NCI-H748 (cell line): ENCODE measurements around the gene CPEB4.

ENCODE experiments used
- DNase-seq: peaks from one replicate; lab custom pipeline; 2025; ENCODE audit not compliant: unreplicated experiment; lab: John Stamatoyannopoulos, UW

The CPEB4 gene

DNA sequence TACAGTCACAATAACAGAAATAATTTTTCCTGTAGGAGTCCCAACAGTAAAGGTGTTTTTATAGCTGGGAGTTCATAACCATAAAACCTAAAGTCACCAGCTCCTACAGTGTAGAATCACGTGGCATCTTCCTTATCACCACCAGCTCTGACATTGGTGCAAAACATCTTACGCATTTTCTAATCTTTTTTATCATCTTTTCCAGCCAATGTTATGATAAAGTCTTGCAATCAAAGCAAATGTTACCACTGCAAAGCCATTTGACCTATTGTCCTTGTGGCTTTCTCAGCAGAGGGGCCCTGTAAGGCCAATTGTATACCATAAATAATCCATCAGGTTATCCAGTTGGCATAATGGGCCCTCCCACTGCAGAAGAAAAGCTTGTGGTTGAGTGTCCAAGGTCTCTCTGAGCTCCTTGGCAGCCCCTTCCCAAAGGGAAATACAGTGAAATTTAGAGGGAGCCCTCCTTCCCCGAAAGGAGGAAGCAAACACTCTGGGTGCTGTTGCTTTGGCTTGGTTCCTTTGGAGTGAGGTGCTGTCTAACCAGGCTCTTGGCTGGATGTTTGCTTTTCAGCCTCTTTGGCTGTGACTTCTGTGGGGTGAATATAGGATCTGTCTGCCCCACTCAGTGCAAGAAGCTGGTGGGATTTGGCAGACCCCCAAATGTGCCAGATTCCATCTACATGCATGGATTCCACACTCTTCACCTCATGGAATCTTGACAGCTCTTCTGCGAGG lies 29.3 kb upstream of the CPEB4 start:
- DNase-seq, result no peak

DNA sequence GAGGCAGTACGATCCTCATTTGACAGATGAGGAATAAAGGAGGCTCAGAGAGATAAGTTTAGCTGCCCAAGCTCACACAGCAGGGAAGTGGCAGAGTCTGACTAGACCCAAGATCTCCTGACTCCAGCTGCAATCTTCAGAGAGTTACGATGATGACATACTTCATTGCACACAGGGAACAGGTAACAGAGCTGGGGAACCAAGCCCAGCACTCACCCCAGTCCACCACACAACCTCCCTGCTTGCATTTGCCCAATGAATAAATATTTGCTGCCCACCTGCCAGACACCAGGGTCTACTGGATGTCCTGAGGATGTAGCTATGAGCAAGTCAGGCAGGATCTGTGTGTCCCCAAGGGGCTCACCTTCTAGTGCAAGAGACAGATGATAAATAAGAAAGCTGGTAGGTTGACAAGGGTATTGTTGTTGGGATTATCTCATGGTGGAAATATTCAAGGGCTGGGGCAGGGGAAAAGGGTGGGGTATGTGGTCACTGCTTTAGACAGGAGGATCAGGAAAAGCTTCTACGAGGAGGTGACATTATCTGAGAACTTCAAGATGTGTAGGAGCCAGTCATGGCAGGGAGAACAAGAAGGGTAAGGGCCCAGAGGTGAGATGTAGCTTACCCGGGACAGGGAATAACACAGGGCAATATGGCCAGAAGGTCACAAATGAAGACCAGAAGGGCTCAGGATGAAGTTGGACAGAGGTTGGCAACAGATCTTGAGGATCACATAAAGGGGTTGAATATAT lies 28.6 kb upstream of the CPEB4 start:
- DNase-seq, result no peak

DNA sequence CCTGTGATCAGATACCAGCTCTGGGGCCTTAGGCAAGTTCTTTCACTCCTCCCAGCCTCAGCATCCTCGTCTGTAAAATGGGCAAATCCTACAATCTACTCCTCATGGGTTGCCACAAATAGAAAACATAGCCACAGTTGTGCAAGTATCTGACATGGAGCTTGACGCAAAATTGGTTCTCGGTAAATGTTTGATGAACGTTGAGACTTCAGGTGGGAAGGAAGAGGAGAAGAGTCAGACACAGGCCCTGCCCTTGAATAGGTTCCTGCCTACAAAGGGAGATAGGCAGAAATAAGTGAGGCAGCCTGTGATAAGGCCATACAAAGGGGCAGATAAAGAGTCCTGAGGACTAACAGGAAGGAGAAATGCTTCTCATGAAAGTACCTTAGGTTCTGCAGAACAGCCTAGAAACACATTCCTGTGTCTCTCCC lies 26.1 kb upstream of the CPEB4 start:
- no peak for DNase-seq

DNA sequence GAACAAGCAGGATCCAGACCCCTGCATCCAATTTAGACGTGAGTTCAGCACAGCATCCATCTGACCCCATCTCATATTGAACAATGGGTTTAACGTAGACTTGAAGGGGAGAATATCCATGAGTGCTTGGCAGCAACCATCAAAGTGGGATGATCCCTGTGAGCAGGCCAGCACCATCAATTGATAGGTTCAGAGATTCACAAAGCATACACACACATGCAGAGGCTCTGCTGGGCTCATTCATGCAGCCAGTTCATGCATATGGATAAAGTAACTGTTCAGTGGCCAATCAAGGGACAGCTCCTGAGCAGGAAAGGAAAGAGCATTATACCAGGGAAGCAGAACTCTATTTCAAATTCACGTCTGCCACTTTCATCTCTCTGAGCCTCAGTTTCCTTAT lies 24.8 kb upstream of the CPEB4 start:
- no peak for DNase-seq

DNA sequence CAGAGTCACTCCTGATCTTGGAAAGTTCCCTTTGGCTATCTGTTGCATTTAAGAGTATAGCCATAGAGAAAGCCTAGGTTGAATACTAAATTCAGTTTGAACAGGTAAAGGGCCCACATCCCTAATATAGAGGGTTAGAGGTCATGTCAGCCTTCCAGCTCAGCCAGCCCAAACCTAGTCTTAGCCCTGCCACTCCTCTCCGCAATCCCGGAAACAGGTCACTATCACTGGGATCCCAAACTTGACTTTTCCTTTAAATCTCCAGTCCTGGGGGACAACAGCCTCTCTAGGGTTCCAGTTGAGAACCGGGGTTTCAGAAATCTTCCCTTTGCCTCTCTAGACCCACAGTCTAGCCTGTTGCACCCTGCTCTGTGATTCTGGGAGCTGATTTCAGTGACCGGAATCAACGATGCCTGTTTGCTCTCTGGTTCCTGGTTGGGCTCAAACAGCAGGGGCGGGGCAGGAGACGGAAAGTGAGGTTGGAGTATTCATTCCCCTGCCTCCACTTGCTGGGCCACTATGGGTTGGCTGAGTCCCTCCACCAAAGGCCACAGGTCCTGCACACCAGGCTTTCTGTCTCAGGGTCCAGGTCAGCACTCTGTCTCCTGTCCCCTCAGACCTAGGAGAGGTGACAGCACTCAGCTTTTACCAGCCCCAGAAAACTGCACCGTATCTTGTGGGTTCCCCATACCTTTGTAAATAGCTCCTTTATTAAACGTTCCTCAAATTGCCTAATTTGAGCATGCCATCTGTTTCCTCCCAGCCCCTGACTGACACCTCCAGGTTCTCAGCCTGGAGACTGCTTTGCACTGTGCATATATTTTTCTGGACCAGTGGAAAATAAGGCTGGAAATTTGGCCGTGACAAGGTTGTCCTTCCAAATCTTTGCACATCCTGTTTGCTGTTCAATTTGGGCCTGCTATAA lies 23.8 kb upstream of the CPEB4 start:
- DNase-seq, result no peak

DNA sequence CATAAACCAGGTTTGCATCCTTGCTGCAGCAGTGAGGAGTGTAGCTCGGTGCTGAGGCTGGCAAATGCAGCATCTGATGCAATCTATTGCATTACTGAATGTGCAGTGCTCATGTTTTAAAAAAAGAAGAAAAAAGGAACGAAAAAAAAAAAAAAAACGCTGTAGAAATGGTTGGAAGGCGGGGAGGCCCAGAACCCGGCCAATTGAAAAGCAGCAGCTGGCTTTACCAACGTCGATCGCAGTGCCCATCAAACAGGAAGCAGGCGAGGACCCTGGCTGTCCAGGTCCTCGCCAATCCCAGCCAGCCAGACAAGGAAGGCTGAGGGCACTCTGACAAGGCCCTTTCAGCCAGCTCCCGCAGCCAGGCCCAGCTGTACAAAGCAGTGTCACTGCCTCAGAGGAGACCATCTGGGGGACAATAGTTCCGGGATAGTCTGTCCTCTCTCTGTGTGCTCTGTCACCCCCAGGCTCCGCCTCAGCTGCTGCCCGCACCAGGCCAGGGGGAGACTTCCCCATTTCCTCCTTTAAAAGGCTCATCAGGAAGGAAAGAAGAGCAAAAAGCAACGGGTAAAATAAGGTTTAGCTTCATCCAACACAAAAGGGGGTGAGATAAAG lies 21.8 kb upstream of the CPEB4 start:
- no peak for DNase-seq

DNA sequence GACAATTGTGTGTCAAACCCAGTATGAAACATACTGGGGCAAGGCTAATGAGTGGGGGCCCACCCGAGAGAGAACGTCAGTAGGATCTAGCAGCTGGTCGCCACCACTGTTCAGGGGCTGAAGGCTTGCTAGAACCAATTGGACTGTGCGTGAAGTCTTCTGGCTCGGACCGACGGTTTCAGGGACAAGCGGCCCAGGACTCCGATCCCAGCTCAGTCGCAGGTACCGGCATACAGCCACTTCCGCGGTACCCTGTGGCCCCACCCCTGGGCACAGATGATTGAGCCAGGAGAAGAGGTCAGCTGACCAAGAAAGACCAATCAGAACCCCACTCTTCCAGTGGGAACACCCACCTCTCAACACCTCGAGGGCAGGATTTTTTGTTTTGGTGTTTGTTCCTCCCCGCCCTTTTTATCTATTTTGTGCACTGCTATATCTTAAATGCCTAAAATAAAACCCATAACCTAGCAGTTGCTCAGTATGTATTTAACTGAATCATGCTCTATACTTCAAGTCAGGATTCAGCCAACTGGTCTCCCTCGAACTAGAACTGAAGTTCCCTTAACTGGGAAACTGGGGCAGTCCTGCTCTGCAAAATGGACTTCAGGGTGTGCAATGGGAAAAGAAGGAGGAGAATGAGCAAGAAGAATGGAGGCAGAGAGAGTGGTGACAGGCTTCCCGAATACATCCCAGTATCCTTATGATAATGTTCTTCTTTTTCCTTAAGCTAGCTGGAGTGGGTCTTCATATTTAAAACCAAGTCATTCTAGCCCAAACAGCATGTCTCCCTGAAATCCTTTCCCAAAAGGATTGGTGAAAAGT lies 21.1 kb upstream of the CPEB4 start:
- no peak for DNase-seq

DNA sequence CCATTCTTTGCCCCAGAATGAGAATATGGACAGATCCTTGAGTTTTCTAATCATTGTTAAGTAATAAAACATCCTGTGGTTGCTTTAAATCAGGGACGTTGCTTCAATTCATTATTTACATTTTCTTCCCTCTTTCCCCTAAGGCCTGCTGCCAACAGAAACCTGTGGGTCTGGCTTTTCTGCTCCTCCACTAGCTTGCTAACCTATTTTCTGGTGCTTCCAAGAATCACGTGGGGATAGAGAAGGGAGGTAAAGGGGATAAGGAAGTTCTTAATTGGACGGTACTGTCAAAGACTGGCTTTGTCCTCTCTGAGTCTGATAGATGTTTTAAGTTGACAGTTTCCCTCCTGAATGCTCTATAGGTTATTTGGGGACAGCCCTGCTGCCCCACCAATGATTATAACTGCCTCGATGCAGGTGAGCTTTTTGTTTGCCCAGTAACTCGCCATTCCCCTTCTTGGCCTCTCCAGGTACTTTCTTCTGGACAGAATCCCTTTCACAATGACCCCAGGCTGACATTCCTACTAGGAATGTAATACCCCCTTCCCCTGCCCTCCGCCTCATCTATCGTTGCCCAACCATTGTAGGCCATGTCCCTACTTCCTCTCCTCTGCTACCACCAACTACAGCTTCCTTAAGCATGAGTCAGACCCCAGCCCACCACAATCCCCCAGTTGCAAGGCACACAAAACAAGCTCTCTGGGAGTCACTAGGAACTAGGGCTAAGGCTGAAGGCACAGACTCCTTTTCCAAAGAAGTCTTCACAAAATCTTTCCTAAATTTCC lies 19.9 kb upstream of the CPEB4 start:
- no peak for DNase-seq

DNA sequence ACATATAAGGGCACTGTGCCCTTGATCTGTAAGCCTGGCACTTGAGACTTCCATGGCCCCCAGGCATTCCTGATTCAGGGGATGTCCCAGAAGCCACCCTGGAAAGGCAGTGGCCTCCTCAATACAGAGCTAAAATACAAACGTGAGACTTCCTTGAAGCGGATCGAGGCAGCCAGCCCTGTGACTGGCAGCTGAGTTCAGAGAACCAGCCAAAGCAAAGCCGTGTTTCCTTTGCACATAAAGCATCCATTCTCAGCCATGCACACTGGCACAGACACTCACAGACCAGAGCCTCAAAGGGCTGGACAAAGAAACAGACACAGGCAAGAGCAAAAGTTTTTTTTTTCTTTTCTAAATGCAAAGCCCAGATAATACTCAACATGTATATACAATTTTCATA lies 18.8 kb upstream of the CPEB4 start:
- DNase-seq, result no peak

DNA sequence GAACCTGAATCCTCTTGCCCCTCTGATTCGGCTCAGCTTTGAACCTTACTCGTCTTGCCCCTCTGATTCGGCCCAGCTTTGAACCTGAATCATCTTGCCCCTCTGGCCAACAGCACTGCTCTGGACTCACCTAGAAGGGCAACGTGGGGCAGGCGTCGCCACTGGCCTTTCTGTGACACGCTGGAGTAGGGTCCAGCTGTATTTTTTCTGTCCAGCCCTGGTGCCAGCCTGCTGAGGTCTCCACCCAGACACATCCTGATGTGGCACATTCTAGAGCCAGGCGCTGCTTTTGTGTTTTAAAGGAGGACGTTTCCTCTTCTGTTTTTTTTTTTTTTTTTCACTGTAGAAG lies 15.2 kb upstream of the CPEB4 start:
- no peak for DNase-seq

DNA sequence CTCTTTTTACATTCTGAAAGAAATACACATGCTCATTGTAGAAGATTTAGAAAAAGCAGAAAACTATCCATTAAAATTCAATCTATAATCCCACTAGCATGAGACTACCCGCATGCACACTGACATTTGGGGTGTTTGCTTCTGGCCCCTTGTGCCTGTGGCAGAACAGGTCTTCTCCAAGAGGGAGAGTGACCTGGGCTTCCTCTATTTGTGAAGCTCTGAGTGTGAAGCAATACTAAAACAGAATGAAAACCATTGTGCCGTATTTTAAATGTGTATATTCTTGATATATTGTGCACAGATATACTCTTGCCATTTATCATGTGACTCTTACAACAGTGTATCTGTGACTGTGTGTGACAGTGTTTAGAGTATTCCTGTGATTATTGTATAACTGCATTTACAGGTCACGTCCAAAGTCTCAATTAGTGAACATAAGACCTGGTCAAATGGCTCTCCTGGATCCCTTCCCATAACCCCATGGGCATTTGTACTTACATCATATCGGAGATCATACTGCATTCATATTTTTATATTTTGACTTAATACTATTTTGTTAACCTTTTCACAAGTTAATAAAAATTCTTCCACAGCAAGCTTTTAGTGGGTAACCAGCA lies 14.7 kb upstream of the CPEB4 start:
- DNase-seq, result no peak

DNA sequence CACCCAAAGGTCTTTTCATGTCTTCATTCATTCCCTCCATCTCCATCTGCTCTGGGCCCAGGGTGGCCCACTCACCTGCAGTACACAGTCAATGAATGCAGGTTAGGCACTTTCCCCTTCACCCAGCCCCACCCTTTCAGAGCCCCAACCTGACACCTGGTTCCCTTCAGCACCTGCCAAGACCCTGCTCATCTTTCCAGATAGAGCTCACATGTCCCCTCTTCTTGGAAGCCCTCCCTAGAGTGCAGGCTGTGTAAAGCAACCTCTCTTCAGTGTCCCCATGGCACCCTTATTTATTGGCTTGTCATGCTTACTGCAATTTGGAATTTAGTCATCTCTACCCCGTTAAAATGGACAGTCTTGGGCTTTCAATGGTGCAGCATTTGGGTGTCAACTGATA lies 13.0 kb upstream of the CPEB4 start:
- DNase-seq, result no peak

DNA sequence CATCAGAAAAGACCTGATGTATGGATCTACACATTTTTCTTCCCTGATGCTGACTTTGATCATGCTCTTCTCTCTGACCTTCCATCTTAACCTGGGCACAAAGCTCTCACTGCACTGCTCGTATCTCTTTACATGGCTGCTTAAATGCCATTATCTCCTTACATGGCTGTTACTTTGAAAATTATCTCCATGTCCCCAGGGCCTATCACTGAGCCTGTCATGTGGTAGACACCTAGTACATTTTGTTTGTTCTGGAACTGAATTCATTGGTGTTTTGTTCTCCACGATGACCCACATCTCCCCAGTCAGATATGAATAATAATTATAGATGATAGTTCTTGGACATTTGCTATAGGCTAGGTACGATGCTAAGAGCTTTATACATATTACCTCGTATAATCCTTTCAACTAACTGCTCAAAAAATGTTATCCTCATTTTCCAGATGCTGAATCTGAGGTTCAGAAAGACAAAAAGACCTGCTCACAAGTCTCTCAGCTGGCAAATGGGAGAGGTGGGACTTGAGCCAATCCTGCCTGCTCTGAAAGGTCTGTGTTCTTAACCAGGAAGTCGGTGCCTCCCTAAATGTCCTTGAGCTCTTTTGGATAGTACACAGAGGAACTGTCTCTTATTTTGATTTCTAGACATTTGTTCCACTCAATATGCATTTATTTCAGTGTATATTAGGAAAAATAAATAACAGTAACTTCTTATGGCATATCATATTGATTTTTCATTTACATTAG lies 9.8 kb upstream of the CPEB4 start:
- no peak for DNase-seq

DNA sequence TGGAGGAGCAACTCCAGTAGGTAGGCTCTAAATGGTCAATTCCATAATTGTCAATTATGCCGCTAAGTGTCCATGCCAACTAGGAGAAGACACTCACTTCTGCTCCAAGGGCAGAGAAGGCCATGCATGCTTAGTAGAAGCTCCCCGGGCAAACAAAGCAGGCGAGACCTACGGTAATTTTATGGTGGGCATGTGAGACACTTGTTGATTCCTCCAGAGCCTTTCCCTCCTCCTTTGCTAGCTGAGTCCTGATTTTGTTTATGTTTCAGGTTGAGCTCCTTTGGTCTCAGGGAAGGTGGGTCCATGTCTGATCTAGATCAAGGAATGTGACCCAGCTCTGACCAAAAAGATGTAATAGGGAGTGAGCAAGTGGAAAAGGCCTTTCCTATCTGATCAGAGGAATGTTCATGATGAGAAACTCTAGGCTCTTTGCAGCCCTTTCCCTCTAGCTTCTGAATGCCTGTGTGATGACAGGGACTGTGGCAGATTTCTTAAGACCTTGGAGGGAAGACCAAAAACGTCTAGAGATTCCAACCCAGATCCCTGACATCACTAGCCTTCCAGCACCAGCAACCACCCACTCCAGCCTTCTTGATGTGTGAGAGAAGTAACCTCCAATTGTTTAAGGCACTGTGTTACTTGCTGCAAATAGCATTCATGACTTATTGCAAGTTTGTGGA lies 7.7 kb upstream of the CPEB4 start:
- DNase-seq, result no peak

DNA sequence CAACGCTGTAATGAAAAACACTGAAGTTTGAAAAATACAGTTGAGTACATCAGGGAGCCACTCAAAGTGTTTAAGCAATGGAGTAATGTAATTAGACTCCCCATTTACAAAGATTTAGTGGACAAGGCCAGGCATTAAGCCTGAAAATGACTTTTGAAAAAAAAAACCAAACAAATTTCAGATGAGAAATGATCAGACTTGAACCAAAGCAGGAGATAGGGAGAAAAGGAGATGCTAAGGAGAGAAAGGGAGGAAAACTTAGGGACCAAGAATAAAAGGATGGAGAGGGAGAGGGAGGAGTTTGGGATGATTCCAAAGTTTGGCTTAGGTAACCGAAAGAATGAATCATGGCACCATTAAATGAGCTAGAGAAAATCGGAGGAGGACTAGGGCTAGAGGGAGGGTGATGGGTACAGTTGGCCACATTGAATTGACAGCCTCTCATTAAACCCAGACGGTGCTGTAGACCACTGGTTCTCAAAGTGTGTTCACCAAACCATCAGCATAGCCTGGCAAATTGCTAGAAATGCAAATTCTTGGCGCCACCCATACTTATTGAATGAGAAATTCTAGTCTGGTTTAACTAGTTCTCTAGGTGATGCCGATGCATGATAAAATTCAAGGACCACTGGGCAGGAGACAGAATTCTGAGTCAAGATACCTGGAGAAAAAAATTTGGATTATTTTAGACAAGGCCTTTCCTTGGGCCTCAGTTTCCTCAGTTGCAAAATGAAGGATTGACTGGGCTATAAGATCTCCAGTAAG lies 6.2 kb upstream of the CPEB4 start:
- DNase-seq, result no peak

DNA sequence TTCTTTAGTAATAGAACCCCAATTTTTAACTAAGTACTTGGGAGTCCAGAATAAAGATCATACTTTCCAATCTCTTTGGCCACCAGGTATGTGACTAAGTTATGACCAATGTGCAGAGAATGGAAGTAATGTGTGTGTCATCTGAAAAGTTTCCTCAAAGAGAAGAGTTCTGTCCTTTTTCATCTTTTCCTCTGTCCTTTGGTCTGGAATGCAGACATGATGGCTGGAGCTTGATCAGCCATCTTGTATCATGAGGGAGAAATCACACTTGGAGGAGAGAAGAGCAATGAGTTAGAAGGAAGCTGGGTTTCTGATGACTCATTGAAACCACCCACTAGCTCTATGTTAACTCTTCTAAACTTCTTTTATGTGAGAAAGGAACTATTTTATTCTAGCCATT lies 5.5 kb upstream of the CPEB4 start:
- no peak for DNase-seq

DNA sequence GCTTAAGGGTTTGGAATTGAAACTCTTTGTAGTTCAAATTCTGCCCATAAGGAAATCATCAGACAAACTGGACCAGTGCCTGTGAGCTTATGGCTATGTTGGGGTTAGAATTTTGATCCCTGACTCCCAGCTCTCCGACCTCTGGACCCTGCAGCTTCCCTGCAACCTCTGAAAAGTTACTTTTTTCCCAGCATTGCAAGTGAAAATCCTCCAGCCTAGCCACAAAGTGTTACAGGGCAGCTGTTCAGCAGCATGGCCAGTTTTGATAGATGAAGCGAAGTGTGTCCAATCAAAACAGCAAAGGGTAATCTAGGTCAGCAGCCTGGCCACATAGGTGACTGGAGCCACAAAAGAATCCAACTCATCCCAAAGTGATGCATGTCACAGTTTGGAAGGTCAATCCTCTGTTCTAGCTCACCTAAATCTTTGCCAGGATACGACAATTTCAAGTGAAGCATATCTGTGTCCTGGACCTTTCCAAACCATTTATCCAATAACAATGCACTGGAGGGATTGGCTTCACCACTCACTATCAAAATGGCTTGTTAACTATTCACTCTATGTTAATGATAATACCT lies 4.7 kb upstream of the CPEB4 start:
- no peak for DNase-seq
